BE2C (cell line): Measurements from ENCODE around the gene PROC.

Source experiments
- DNase-seq: peaks from one replicate; pipeline ENCODE4 v3.0.0-alpha.2; 2020
- H3K27me3 ChIP-seq: fragments of 250-450 bp; sonication (Bioruptor Pico); 2 replicates; pipeline ENCODE4 v1.5.1; 2020; ENCODE audit warnings: mild to moderate bottlenecking
- H3K36me3 ChIP-seq: fragments of 250-450 bp; sonication (Bioruptor Pico); 2 replicates; pipeline ENCODE4 v1.5.1; 2020; ENCODE audit warnings: mild to moderate bottlenecking
- H3K4me1 ChIP-seq: fragments of 250-450 bp; sonication (Bioruptor Pico); 2 replicates; pipeline ENCODE4 v1.5.1; 2020
- H3K4me3 ChIP-seq: 2 replicates; pipeline ENCODE4 v1.5.1; 2011; ENCODE audit warnings: low read depth, low read length
- H3K9me3 ChIP-seq: fragments of 250-450 bp; sonication (Bioruptor Pico); 2 replicates; pipeline ENCODE4 v1.5.1; 2020
- CTCF ChIP-seq: IDR thresholded peaks from 2 replicates; pipeline ENCODE4 v1.5.1; 2012; ENCODE audit warnings: mild to moderate bottlenecking, low read depth, low read length

Gene PROC

GRCh38 chr2:127428057-127428814, 10.0 kb downstream of the PROC start:
- H3K9me3 ChIP-seq: no peaks in the 10 kb centered on the region
- H3K4me3 ChIP-seq: no peak overlapping the region
- H3K36me3 ChIP-seq: no peaks in the 10 kb centered on the region
- DNase-seq: no peak
- H3K27me3 ChIP-seq: peaks cover 4% of the 10 kb centered on the region; the same call in 1 of the 2 replicates
- no peaks in the 10 kb centered on the region for H3K4me1 ChIP-seq
- TF ChIP-seq CTCF: no peak

GRCh38 chr2:127428815-127429109, 10.5 kb downstream of the PROC start:
- Histone ChIP-seq H3K27me3 (no peaks in the 10 kb centered on the region), H3K9me3 (no peaks in the 10 kb centered on the region), H3K4me1 (no peaks in the 10 kb centered on the region), H3K4me3 (no peak overlapping the region), H3K36me3 (no peaks in the 10 kb centered on the region)
- no peak for DNase-seq
- TF ChIP-seq CTCF: no peak

GRCh38 chr2:127429291-127429690, 11.1 kb downstream of the PROC start:
- Histone ChIP-seq H3K4me3 (no peak overlapping the region), H3K9me3 (no peaks in the 10 kb centered on the region), H3K4me1 (no peaks in the 10 kb centered on the region), H3K27me3 (no peaks in the 10 kb centered on the region), H3K36me3 (no peaks in the 10 kb centered on the region)
- TF ChIP-seq CTCF: no peak
- no peak for DNase-seq

- Histone ChIP-seq H3K27me3 (no peaks in the 10 kb centered on the region), H3K9me3 (no peaks in the 10 kb centered on the region), H3K36me3 (no peaks in the 10 kb centered on the region), H3K4me3 (no peak overlapping the region), H3K4me1 (no peaks in the 10 kb centered on the region)
- no peak for DNase-seq
- no peak for TF ChIP-seq CTCF
These were observed 11.7 kb downstream of the PROC start for GRCh38 chr2:127429844-127430425.

GRCh38 chr2:127431408-127432023, 13.3 kb downstream of the PROC start:
- Histone ChIP-seq H3K4me3 (no peak overlapping the region), H3K27me3 (no peaks in the 10 kb centered on the region), H3K4me1 (no peaks in the 10 kb centered on the region), H3K9me3 (no peaks in the 10 kb centered on the region), H3K36me3 (no peaks in the 10 kb centered on the region)
- DNase-seq: no peak
- no peak for TF ChIP-seq CTCF

- H3K4me3 ChIP-seq: no peak overlapping the region
- H3K4me1 ChIP-seq: no peaks in the 10 kb centered on the region
- H3K9me3 ChIP-seq: no peaks in the 10 kb centered on the region
- no peak for DNase-seq
- H3K36me3 ChIP-seq: no peaks in the 10 kb centered on the region
- TF ChIP-seq CTCF: no peak
- no peaks in the 10 kb centered on the region for H3K27me3 ChIP-seq
These were observed 16.3 kb downstream of the PROC start for GRCh38 chr2:127434515-127434914.
